G401 (cell line): ENCODE data around the gene HOXB9. TPM values are rescaled to one million over a fixed set of nuclear protein-coding genes. Genes with fewer than 3 reads are reported as not detected.

ENCODE experiments used
- DNase-seq: peaks from one replicate; pipeline ENCODE4 v3.0.0-alpha.2; 2015; ENCODE audit warnings: low spot score
- in situ Hi-C: cut with HindIII; loops from 2 replicates; pipeline ENCODE4 v1.10.0; 2016; ENCODE audit warnings: low sequenced_read_pairs, mixed read lengths
- total RNA-seq: library from RNA; depleted of rRNA; stranded (reverse); fragments of >200 nt; shearing (Covaris generic); gene quantifications from 2 replicates; pipeline ENCODE4 v1.2.3, GENCODE V29; 2014; rRNA removed

The HOXB9 gene
- 1.8 and 4.1 TPM in 2 replicates for total RNA-seq

DNA sequence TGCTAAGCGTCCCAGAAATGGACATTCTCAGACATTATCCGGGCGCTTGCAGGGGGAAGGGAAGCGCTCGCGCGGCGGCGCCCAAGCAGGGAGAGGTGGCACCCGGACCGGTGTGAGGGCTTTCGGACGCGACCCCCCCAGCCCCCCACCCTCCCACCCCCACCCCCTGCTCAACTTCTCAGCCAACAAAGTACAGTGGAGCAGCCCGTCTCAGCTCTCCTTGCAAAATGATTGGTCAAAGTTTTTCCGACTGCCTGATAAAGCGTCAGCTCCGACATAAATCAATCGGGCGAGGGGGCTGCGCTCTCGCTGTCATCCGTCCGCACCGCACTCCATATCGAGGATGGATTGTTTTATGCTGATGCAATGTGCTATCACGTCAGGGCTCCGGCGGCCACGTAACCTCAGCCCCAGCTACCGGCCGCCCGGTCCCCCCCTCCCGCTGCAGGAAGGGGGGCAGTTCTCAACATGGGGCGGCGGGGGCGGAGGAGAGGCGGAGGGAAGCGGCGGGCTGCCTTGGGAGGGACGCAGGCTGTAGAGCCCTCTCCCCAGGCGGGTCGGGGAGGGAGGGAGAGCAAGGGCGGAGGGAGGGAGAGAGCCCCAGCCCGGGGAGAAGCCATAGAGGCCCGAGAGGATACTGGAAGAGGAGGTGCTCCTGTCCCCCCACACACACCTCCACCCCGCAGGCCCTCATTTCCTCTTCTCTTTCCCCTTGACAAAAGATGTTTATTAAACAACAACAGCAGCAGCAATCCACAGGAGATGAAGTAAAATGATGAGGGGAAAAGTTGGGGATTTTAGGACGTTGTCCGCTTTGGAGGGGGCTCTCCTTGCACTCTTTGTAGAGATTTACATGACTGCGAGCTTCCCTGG lies at the start of gene HOXB9:
Gene HOXB9, minus strand, starts transcription at position 114 of the 873 bp plus-strand sequence. Its CDS starts 89 bp downstream, at position 25.
- in situ Hi-C loops, result no loop called here
- DNase-seq, result no peak

GRCh38 chr17:48672340-48672739 lies 46.2 kb upstream of the HOXB9 start:
- no peak for DNase-seq
- in situ Hi-C loops, result no loop called here

DNA sequence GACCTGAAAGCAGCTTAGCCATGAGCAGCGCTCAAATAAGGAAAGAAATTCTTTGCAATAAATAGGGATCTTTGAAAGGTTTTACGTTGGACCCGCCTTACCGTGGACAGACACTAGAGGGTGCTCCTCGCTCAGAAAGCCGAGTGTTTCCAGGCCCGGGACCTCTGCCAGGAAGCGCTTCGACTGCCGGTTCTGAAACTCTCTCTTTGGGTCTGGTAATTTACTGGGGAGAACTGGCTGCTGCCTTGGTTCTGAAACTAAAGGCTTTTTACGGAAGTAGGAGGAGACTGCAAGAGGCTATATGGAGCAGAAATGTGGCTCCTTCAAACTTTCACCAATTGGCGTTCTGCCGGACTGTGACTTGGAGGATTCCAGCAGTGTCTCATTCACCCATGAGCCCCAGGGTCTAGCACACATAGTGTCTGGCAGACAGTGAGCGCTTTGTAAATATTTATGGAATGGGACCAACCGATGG lies 45.6 kb upstream of the HOXB9 start:
- DNase-seq, result peak; percentile 77
- in situ Hi-C loops, result no loop called here

- in situ Hi-C loops, result no loop called here
- DNase-seq, result no peak
Observed at GRCh38 chr17:48663134-48663924, 37.2 kb upstream of the HOXB9 start.

DNA sequence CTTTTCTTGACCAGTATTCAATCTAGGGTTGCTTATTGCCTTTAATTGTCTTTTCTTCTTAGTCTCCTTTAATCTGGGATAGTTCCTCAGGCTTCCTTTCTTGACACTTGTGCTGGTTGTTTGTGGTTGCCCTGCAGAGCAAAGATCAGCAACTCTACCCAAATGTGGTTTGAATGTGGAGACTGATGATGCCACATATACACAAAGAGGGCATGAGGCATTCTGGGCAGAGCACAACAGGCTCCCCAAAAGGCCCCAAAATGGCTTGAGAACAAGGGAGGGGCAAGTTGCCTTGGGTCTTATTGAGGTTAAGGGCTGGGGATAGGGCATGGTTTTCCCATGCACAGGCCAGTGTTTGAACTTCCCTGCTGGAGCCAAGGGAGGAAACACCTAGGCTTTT lies 29.8 kb upstream of the HOXB9 start:
- in situ Hi-C loops, result no loop called here
- DNase-seq, result no peak

DNA sequence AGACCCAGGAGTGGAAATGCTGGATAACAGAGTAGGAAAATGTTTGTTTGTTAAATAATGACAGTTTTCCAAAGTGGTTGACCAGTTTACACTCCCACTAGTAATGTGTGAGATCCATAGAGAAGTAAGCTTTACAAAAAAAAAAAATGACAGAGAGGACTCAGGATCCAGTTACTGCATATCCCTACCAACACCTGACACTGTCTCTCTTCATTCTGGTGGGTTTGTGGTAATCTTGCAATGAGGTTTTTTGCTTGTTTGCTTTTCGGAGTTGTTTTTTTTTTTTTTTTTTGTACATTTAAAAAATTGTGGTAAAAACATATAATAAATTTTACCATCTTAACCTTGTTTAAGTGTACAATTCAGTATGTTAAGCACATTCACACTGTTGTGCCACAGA lies 23.6 kb upstream of the HOXB9 start:
- in situ Hi-C loops, result no loop called here
- no peak for DNase-seq

GRCh38 chr17:48647963-48648245 lies 21.7 kb upstream of the HOXB9 start:
- DNase-seq, result no peak
- in situ Hi-C loops, result no loop called here

- in situ Hi-C loops, result no loop called here
- DNase-seq, result no peak
Observed at GRCh38 chr17:48647103-48647962, 21.2 kb upstream of the HOXB9 start.

- DNase-seq, result no peak
- in situ Hi-C loops, result no loop called here
Observed at GRCh38 chr17:48646183-48647102, 20.3 kb upstream of the HOXB9 start.

DNA sequence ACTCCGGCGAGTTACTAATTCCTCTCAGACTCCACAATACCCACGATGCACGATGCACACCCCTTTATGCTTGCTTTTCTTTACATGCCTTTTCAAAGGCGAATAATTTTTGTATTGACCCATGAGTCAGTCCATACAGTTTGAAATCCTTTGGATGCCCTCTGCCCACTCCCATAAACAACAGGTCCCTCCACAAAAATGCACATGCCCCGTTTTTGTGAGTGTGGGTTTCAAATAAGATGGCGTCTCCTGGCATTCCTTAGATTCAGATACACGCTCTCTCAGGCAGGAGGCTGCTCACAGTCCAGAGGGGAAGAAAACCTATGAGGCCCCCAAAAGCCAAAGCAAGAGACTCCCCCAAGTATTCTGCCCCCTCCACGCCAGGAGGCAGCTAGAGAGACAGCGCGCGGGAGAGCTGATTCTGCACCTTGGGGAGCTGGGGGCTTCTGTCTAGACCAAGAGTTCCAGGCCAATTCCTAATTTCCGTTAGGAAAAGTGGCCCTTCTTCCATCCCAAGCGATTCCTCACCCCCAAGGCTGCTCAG lies 19.6 kb upstream of the HOXB9 start:
- in situ Hi-C loops, result no loop called here
- no peak for DNase-seq

DNA sequence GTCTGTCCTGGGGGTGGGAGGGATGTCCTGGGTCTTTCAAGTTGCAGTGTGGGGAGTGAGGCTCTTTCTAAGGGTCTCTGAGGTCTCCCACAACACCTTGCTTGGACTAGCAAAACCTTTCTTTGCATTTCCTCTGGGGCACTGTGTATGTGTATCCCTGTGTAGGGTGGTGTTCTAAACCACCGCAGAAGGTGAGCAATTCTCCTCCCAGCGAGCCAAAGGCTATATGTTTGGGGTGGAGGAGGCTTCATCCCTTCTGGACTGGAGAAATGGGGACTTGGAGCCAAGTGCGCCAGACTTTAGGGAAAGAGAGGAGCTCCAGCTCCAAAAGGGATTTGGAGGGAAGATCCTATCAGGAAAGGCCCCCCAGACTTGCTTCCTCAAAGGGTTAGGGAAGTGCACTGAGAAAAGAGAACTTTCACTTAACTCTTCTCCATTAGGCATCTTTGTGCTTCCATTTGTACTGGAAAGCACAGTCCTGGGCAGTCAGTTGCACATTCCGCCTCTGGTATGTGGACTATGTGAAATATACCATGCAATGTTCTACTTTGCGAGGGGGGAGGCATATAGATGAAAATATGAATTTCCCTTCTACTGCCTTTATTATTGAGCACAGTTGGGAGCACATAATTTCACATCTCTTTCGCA lies 18.9 kb upstream of the HOXB9 start:
- DNase-seq, result no peak
- in situ Hi-C loops, result no loop called here

GRCh38 chr17:48644159-48644558 lies 18.0 kb upstream of the HOXB9 start:
- in situ Hi-C loops, result no loop called here

GRCh38 chr17:48643697-48644012 lies 17.5 kb upstream of the HOXB9 start:
- in situ Hi-C loops, result no loop called here
- no peak for DNase-seq

More at GRCh38 chr17:48644159-48644558, 18.0 kb upstream of the HOXB9 start:
- no peak for DNase-seq

DNA sequence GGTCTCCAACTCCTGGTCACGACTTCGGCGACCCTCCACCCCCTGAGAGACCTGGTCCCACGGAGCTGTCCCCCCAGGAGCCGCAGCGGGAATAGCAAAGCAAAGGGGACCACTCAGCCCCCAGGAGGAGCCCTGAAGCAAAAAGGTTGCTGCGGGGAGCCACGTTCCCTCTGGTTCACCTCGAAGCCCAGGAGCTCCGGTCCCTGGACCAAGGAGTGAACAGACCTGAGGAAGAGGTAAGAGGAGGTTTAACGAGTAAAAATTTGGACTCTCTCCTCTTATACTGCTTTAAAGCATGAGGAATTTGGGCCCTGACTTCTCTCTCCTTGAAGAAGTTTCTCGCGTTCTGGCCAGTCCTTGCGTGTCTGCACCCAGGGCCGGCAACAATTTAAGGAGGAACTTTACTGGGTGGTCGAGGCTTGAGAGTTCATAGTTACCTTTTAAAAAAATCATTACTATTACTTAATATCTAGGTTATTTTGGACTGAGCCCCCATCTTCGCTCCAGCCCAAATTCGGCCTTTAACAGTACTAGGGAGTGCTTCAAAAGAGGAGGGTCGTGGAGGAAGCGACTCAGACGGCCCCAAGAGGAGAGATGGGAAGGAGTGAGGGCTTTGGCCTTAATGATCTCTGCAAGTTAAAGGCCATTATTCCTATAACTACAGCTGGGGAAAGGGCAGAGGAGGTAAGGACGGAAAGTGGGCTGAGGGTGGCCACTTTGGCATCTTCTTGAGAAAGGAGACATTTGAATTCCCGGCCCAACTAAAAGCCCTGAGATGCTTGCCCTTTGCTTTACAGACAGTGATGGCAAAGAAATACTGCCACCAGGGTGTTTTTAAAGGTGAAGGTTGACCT lies 16.9 kb upstream of the HOXB9 start:
- in situ Hi-C loops, result no loop called here
- no peak for DNase-seq

GRCh38 chr17:48642059-48642842 lies 16.1 kb upstream of the HOXB9 start:
- DNase-seq, result no peak
- in situ Hi-C loops, result no loop called here

GRCh38 chr17:48641541-48642058 lies 15.4 kb upstream of the HOXB9 start:
- in situ Hi-C loops, result no loop called here
- DNase-seq, result no peak
